GM21619 (cell line): ENCODE measurements around the gene CFDP1.

Experiments
- ATAC-seq: cut with Tn5 transposase; IDR thresholded peaks from one replicate; pipeline ENCODE4 v1.9.1; 2021; ENCODE audit not compliant: unreplicated experiment

The CFDP1 gene

GRCh38 chr16:75254359-75254837 is 178.9 kb downstream of the CFDP1 start:
- ATAC-seq = no peak

GRCh38 chr16:75252946-75253911 is 180.1 kb downstream of the CFDP1 start:
- no peak for ATAC-seq

GRCh38 chr16:75252049-75252864 is 181.0 kb downstream of the CFDP1 start:
- no peak for ATAC-seq

- ATAC-seq = peak; percentile 69
These were observed 181.8 kb downstream of the CFDP1 start, which contains the start of gene BCAR1 for GRCh38 chr16:75251280-75252048. Gene BCAR1, minus strand, starts transcription at chr16:75251624. Its CDS starts 142 bp downstream, at chr16:75251482.

- peak; percentile 38 for ATAC-seq
These were observed 182.5 kb downstream of the CFDP1 start for GRCh38 chr16:75250809-75251279.

- ATAC-seq = no peak
These were observed 183.1 kb downstream of the CFDP1 start for GRCh38 chr16:75250089-75250808.

- ATAC-seq = no peak
These were observed 183.9 kb downstream of the CFDP1 start for GRCh38 chr16:75249441-75249840.

- no peak for ATAC-seq
These were observed 184.5 kb downstream of the CFDP1 start for GRCh38 chr16:75248536-75249380.

- no peak for ATAC-seq
These were observed 185.2 kb downstream of the CFDP1 start for GRCh38 chr16:75248142-75248535.

- ATAC-seq = no peak
These were observed 186.1 kb downstream of the CFDP1 start for GRCh38 chr16:75247249-75247648.

- no peak for ATAC-seq
These were observed 186.6 kb downstream of the CFDP1 start for GRCh38 chr16:75246504-75247205.

- ATAC-seq = peak; percentile 34
These were observed 188.2 kb downstream of the CFDP1 start for GRCh38 chr16:75244844-75245758.

- peak; percentile 24 for ATAC-seq
These were observed 189.0 kb downstream of the CFDP1 start for GRCh38 chr16:75244225-75244809.
